HG03139 (cell line): ENCODE results near the gene MSX1.

Experiments
- ATAC-seq: cut with Tn5 transposase; IDR thresholded peaks from one replicate; pipeline ENCODE4 v1.9.1; 2021; ENCODE audit not compliant: unreplicated experiment

MSX1 gene

GRCh38 chr4:4868758-4869723, 9.6 kb downstream of the MSX1 start:
- no peak for ATAC-seq

- ATAC-seq = no peak
Observed at GRCh38 chr4:4869731-4870571, 10.5 kb downstream of the MSX1 start.

GRCh38 chr4:4870576-4871241, 11.2 kb downstream of the MSX1 start:
- no peak for ATAC-seq

GRCh38 chr4:4871242-4871572, 11.7 kb downstream of the MSX1 start:
- ATAC-seq = no peak

GRCh38 chr4:4871573-4872313, 12.3 kb downstream of the MSX1 start:
- no peak for ATAC-seq

GRCh38 chr4:4872314-4872903, 12.9 kb downstream of the MSX1 start:
- no peak for ATAC-seq

- ATAC-seq = no peak
Observed at GRCh38 chr4:4873203-4873602, 13.7 kb downstream of the MSX1 start.

GRCh38 chr4:4874254-4874653, 14.8 kb downstream of the MSX1 start:
- no peak for ATAC-seq

GRCh38 chr4:4875147-4875546, 15.7 kb downstream of the MSX1 start:
- no peak for ATAC-seq

GRCh38 chr4:4875611-4876010, 16.1 kb downstream of the MSX1 start:
- no peak for ATAC-seq

GRCh38 chr4:4876945-4877661, 17.6 kb downstream of the MSX1 start:
- ATAC-seq = no peak

GRCh38 chr4:4880492-4880891, 21.0 kb downstream of the MSX1 start:
- no peak for ATAC-seq

- no peak for ATAC-seq
Observed at GRCh38 chr4:4881432-4881831, 22.0 kb downstream of the MSX1 start.

GRCh38 chr4:4884611-4885010, 25.1 kb downstream of the MSX1 start:
- no peak for ATAC-seq

GRCh38 chr4:4887426-4887825, 28.0 kb downstream of the MSX1 start:
- ATAC-seq = no peak

GRCh38 chr4:4888695-4889094, 29.2 kb downstream of the MSX1 start:
- ATAC-seq = no peak

- ATAC-seq = no peak
Observed at GRCh38 chr4:4889781-4890180, 30.3 kb downstream of the MSX1 start.

GRCh38 chr4:4890574-4891255, 31.2 kb downstream of the MSX1 start:
- ATAC-seq = no peak

- ATAC-seq = no peak
Observed at GRCh38 chr4:4893721-4894120, 34.3 kb downstream of the MSX1 start.
